BE2C (cell line): ENCODE data around the gene DMKN.
"Not testable (repeated sequence)": the region's sequence is repeated elsewhere in the genome, so short reads cannot be mapped to it uniquely, and the experiment has no call there.

Source experiments
- DNase-seq: peaks from one replicate; pipeline ENCODE4 v3.0.0-alpha.2; 2020
- H3K27me3 ChIP-seq: fragments of 250-450 bp; sonication (Bioruptor Pico); 2 replicates; pipeline ENCODE4 v1.5.1; 2020; ENCODE audit warnings: mild to moderate bottlenecking
- H3K36me3 ChIP-seq: fragments of 250-450 bp; sonication (Bioruptor Pico); 2 replicates; pipeline ENCODE4 v1.5.1; 2020; ENCODE audit warnings: mild to moderate bottlenecking
- H3K4me1 ChIP-seq: fragments of 250-450 bp; sonication (Bioruptor Pico); 2 replicates; pipeline ENCODE4 v1.5.1; 2020
- H3K4me3 ChIP-seq: 2 replicates; pipeline ENCODE4 v1.5.1; 2011; ENCODE audit warnings: low read depth, low read length
- H3K9me3 ChIP-seq: fragments of 250-450 bp; sonication (Bioruptor Pico); 2 replicates; pipeline ENCODE4 v1.5.1; 2020
- CTCF ChIP-seq: IDR thresholded peaks from 2 replicates; pipeline ENCODE4 v1.5.1; 2012; ENCODE audit warnings: mild to moderate bottlenecking, low read depth, low read length

DMKN gene

GRCh38 chr19:35470128-35470527 is 43.3 kb downstream of the DMKN start:
- no peak for TF ChIP-seq CTCF
- Histone ChIP-seq H3K9me3 (no peaks in the 10 kb centered on the region), H3K4me3 (no peak overlapping the region), H3K36me3 (no peaks in the 10 kb centered on the region), H3K27me3 (no peaks in the 10 kb centered on the region), H3K4me1 (peaks cover 13% of the 10 kb centered on the region)
- no peak for DNase-seq

DNA sequence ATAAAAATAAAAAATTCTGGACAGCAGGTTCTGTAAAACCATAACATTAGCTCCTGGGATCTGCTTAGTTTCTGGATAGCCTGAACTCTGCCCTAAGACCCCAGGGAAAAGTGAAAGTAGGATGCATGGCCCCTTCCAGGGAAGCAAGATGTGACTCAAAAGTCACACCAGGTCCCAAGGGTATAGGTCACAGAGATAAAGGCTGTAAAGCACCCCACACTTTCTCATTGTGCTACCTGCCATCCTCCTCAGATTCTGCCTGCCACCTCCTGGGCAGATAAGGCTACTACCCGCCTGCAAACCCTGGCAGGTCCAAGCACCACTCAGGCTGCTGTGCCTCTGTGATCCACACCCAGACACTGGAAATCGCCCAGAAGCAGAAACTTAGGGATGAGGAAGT is 44.8 kb downstream of the DMKN start:
- H3K4me1 ChIP-seq: peaks cover 13% of the 10 kb centered on the region
- no peaks in the 10 kb centered on the region for H3K27me3 ChIP-seq
- TF ChIP-seq CTCF: peak; percentile 83

DNA sequence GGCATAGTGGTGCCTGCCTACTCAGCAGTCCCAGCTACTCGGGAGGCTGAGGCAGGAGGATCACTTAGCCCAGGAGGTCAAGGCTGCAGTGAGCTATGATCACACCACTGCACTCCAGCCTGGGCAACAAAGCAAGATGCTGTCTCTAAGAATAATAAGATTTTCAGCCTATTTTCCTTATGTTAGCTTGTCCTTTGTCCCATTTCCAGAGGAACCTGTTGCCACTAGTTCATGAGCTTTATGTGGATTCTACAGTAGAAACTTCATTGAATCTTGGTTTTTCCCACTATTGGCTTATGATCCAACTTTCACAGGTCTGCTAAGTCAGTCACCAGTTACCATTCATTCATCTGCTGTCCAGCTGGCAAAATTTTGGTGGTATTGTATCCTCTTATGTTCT is 47.2 kb downstream of the DMKN start:
- no peak overlapping the region for H3K4me3 ChIP-seq
- no peaks in the 10 kb centered on the region for H3K9me3 ChIP-seq
- no peak for DNase-seq
- H3K36me3 ChIP-seq: no peaks in the 10 kb centered on the region
- peaks cover 13% of the 10 kb centered on the region for H3K4me1 ChIP-seq
- no peak for TF ChIP-seq CTCF
- no peaks in the 10 kb centered on the region for H3K27me3 ChIP-seq

More for the DNA sequence above, 44.8 kb downstream of the DMKN start:
- Histone ChIP-seq H3K9me3 (no peaks in the 10 kb centered on the region), H3K36me3 (no peaks in the 10 kb centered on the region), H3K4me3 (no peak overlapping the region)
- peak; percentile 73 for DNase-seq

- H3K9me3 ChIP-seq, H3K36me3 ChIP-seq, H3K4me3 ChIP-seq, H3K27me3 ChIP-seq, DNase-seq: not testable (repeated sequence)
- peaks cover 11% of the 10 kb centered on the region for H3K4me1 ChIP-seq
Measured at GRCh38 chr19:35462956-35463355, 50.5 kb downstream of the DMKN start.

- H3K4me3 ChIP-seq: no peak overlapping the region
- no peak for TF ChIP-seq CTCF
- H3K4me1 ChIP-seq: peaks cover 6% of the 10 kb centered on the region; the same call in 1 of the 2 replicates
- H3K9me3 ChIP-seq: no peaks in the 10 kb centered on the region
- H3K27me3 ChIP-seq: no peaks in the 10 kb centered on the region
- H3K36me3 ChIP-seq: no peaks in the 10 kb centered on the region
- DNase-seq: no peak
Measured at GRCh38 chr19:35462476-35462953, 50.9 kb downstream of the DMKN start.

- H3K36me3 ChIP-seq, H3K9me3 ChIP-seq, H3K4me3 ChIP-seq, H3K27me3 ChIP-seq, H3K4me1 ChIP-seq, DNase-seq: not testable (repeated sequence)
Measured at GRCh38 chr19:35461788-35462187, 51.7 kb downstream of the DMKN start.

- H3K4me3 ChIP-seq: no peak overlapping the region
- H3K9me3 ChIP-seq: no peaks in the 10 kb centered on the region
- TF ChIP-seq CTCF: no peak
- no peaks in the 10 kb centered on the region for H3K36me3 ChIP-seq
- no peak for DNase-seq
- H3K4me1 ChIP-seq: peaks cover 5% of the 10 kb centered on the region; the same call in 1 of the 2 replicates
- H3K27me3 ChIP-seq: no peaks in the 10 kb centered on the region
Measured at GRCh38 chr19:35461060-35461459, 52.4 kb downstream of the DMKN start.
